Measurements from ENCODE around the gene ANXA2.

ANXA2 gene

DNA sequence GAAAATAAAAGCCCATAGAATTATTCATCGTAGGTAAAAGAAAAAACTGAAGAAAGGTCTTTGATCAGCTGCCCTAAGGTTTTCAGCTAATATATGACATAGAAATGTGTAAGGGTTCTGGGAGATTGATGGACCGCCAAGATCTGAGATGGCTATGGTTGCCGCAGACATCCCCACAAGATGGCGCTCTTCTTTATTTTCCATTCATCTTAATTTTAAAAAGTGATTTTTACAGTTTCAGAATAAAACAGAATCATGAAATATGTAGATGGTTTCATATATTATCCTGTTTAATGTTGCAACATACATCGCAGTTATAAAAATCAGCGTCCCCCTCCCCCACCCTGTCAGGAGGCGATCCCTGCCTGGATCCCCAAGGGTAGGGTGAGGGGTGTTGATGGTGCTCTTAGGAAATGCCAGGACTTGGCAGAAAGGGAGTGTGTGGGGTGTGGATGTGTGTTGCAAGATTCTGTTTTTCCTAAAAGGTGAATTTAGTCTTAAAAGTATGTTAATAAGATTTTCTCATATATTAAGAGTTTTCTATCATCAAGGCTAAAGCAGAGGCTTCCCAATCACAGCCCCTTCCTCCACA is 68.8 kb downstream of the ANXA2 start:
- DNase-seq (ENCODE audit: insufficient read length) (no peak), FAIRE-seq (no peak)
- no peak for TF ChIP-seq POLR2A (IDR thresholded peaks at IDR 0.05; ENCODE audit: low read depth, low read length)
- no peak for TF ChIP-seq POLR2AphosphoS5 (IDR thresholded peaks at IDR 0.05; ENCODE audit: low read depth, low read length)
- TF ChIP-seq TAF1 (IDR thresholded peaks at IDR 0.05; ENCODE audit: borderline replicate concordance, low read depth, low read length): no peak

DNA sequence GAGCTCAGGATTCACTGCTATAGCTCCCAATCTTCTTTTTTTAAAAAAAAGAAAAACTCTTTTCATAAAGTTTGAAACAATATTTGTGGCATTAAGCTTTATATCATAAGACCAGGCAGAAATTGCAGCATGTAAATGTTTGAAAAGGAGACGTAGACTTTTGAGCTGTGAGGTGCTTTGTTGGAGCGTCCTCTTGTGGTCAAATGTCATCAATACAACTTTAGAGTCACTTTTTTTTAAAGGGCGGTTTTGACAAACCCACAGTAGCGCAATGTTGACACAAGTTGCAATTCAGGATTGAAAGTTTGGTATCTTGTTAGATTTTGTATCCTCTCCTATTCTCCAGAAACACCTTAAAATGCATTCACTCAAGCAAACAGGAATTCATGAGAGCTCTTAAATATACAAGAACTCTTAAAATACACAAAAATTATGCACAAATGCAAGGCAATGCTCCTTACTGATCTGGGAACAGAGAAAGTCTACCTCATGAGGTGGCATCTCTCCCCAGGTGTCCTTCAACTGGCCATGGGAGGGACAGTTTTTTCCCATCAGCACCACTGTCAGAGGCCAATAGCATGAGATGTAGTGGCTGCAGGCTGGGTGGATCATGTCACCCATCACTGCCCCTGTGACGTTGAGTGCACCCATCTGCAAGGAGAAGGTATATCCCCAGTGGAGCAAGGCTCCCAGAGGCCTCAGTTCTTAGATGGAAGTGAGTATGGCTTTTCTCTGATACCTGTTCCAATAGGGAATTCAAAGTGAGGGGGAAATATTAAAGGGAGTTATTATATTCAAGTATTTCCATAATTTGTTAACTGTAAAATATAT is 70.7 kb downstream of the ANXA2 start:
- FAIRE-seq (peak; percentile 60), DNase-seq (ENCODE audit: insufficient read length) (no peak)
- no peak for TF ChIP-seq POLR2AphosphoS5 (IDR thresholded peaks at IDR 0.05; ENCODE audit: low read depth, low read length)
- TF ChIP-seq POLR2A (IDR thresholded peaks at IDR 0.05; ENCODE audit: low read depth, low read length): no peak
- TF ChIP-seq TAF1 (IDR thresholded peaks at IDR 0.05; ENCODE audit: borderline replicate concordance, low read depth, low read length): no peak

DNA sequence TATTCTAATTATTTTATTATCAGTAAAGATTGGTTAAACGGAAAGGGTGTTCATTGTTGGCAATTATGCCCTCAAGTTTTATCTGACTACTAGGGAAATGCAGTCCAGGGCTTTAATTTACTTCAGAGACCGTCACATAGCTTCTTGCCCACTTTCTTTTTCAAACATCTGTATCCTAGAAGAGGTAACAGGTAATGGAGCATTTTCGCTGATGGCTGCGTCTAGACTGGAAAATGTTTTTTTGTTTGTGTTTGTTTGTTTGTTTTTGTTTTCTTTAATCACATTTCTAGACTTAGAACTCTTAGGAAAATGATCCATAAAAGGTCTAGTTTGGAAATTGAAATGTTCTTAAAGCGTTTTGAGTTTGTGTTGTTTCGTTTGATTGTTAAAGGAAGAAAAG is 71.4 kb downstream of the ANXA2 start:
- no peak for DNase-seq (ENCODE audit: insufficient read length)
- no peak for FAIRE-seq
- TF ChIP-seq TAF1 (IDR thresholded peaks at IDR 0.05; ENCODE audit: borderline replicate concordance, low read depth, low read length) (no peak), POLR2AphosphoS5 (IDR thresholded peaks at IDR 0.05; ENCODE audit: low read depth, low read length) (no peak), POLR2A (IDR thresholded peaks at IDR 0.05; ENCODE audit: low read depth, low read length) (no peak)

DNA sequence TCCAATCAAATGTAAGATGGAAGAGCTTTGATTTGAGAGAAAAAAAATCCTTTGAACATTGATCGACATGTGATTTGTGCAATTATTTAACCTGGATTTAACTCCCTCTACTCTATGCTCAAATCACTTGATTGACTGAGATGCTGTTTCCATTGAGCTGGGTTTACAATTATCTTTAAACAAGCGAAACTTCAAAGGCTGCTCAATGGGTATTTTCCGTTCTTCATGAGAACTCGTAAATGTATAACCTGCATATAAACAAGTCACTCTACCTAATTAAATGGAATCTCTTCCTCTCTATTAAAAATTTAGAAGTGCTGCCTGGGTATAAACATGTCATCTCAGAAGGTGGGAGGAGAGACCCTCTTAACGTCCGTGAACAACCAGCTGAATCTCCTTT is 71.9 kb downstream of the ANXA2 start:
- TF ChIP-seq POLR2AphosphoS5 (IDR thresholded peaks at IDR 0.05; ENCODE audit: low read depth, low read length): no peak
- TF ChIP-seq TAF1 (IDR thresholded peaks at IDR 0.05; ENCODE audit: borderline replicate concordance, low read depth, low read length): no peak
- TF ChIP-seq POLR2A (IDR thresholded peaks at IDR 0.05; ENCODE audit: low read depth, low read length): no peak
- FAIRE-seq: no peak
- DNase-seq (ENCODE audit: insufficient read length): no peak

DNA sequence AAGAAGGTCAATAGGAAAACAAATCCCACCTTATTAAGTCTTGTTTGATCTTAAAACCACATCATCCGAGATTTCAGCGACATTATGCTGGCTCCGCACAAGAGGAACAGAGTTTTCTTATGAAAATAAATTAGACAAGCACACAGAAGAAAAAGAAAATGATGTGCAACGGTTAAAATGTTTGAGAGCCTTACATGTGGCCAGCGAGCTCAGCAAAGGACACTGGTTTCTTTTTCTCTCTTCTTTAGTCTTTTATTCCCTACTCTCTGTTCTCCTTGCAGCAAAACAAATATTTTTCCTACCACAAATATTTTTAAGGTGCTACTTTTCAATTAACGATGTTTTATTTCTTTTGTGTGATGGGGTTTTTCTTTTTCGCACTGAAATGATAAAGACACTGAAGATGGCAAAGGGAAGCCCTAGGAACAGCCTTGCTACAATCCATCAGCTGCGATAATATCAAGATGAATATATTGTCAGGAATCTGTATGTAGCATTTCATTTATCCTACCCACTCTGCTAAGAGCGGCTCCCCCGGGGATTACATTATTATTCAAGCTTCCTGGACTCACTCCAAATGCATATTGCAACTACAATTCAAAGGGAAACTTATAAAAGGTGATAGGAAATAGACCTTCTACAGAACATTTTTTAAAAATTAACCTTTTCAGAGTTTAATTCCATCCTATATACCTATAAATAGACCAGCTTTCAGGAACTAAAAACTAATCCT is 72.9 kb downstream of the ANXA2 start:
- TF ChIP-seq POLR2A (IDR thresholded peaks at IDR 0.05; ENCODE audit: low read depth, low read length) (no peak), POLR2AphosphoS5 (IDR thresholded peaks at IDR 0.05; ENCODE audit: low read depth, low read length) (no peak), TAF1 (IDR thresholded peaks at IDR 0.05; ENCODE audit: borderline replicate concordance, low read depth, low read length) (no peak)
- DNase-seq (ENCODE audit: insufficient read length) (no peak), FAIRE-seq (no peak)

GRCh38 chr15:60323322-60323721 is 74.5 kb downstream of the ANXA2 start:
- TF ChIP-seq TAF1 (IDR thresholded peaks at IDR 0.05; ENCODE audit: borderline replicate concordance, low read depth, low read length) (no peak), POLR2A (IDR thresholded peaks at IDR 0.05; ENCODE audit: low read depth, low read length) (no peak), POLR2AphosphoS5 (IDR thresholded peaks at IDR 0.05; ENCODE audit: low read depth, low read length) (no peak)
- FAIRE-seq (no peak), DNase-seq (ENCODE audit: insufficient read length) (no peak)

DNA sequence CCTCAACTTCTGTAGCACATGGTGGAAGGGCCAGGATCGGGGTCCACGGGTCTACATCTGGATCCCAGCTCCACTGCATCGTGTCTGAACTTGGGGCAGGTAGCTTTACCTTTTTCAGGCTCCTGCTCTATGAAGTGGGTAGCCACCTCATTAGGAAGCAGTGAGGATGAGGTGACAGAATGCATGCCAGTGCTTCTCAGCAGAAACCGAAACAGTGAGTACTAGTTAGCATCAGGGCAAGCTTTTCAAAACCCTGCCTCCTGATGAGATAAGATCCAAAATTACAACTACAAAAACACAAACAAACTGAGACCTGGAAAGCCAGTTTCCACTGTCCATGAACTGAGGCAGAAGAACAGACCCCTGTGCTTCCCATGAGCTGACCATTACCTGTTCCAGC is 77.4 kb downstream of the ANXA2 start:
- DNase-seq (ENCODE audit: insufficient read length): no peak
- no peak for FAIRE-seq
- no peak for TF ChIP-seq POLR2AphosphoS5 (IDR thresholded peaks at IDR 0.05; ENCODE audit: low read depth, low read length)
- TF ChIP-seq TAF1 (IDR thresholded peaks at IDR 0.05; ENCODE audit: borderline replicate concordance, low read depth, low read length): no peak

DNA sequence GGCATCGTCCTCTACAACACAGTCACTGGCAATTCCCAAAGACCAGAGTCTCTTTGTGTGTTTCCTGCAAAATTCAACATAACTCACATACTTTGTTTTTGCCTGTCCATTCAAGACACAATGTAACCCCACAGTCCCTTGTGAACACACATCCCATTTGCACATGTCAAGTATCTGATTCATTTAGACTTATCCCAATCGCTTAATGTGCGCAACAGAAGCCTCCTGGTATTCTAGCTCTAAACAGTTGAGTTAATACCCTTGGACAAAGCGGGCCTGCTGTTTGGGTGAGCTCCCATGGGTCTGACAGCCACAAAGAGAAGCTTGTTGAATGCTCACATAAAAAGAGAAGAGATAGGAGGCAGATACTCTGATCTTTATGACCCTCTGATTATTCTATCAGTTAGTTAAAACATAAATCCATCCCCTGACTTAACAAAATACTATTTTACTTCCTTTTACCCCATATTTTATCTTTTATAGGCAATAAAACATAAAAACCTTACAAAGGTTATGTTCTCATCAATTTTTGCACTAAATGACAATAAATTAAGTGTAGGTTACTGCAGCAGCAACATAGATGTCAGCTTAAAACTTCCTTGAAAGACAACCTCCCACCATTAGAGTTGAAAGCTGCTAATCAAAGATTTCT is 79.4 kb downstream of the ANXA2 start:
- TF ChIP-seq POLR2AphosphoS5 (IDR thresholded peaks at IDR 0.05; ENCODE audit: low read depth, low read length) (no peak), TAF1 (IDR thresholded peaks at IDR 0.05; ENCODE audit: borderline replicate concordance, low read depth, low read length) (no peak), POLR2A (IDR thresholded peaks at IDR 0.05; ENCODE audit: low read depth, low read length) (no peak)
- DNase-seq (ENCODE audit: insufficient read length): no peak
- no peak for FAIRE-seq

GRCh38 chr15:60316961-60317360 is 80.8 kb downstream of the ANXA2 start:
- FAIRE-seq (no peak), DNase-seq (ENCODE audit: insufficient read length) (no peak)
- no peak for TF ChIP-seq TAF1 (IDR thresholded peaks at IDR 0.05; ENCODE audit: borderline replicate concordance, low read depth, low read length)
- no peak for TF ChIP-seq POLR2A (IDR thresholded peaks at IDR 0.05; ENCODE audit: low read depth, low read length)
- no peak for TF ChIP-seq POLR2AphosphoS5 (IDR thresholded peaks at IDR 0.05; ENCODE audit: low read depth, low read length)

- TF ChIP-seq POLR2A (IDR thresholded peaks at IDR 0.05; ENCODE audit: low read depth, low read length): no peak
- no peak for TF ChIP-seq TAF1 (IDR thresholded peaks at IDR 0.05; ENCODE audit: borderline replicate concordance, low read depth, low read length)
- no peak for TF ChIP-seq POLR2AphosphoS5 (IDR thresholded peaks at IDR 0.05; ENCODE audit: low read depth, low read length)
- DNase-seq (ENCODE audit: insufficient read length) (no peak), FAIRE-seq (no peak)
These were observed 81.9 kb downstream of the ANXA2 start for GRCh38 chr15:60315878-60316277.

DNA sequence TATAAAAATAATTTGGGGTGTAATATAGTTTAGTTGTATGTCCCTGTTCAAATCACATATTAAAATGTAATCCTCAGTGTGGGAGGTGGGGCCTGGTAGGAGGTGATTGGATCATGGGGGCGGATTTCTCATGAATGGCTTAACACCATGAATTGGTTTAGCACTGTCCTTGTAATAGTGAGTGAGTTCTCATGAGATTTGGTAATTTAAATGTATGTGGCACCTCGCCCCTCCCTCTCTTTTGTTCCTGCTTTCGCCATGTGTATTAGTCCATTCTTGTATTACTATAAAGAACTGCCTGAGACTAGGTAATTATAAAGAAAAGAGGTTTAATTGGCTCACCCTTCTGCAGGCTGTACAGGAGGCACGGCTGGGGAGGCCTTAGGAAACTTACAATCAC is 83.9 kb downstream of the ANXA2 start:
- FAIRE-seq: no peak

More for the DNA sequence above, 83.9 kb downstream of the ANXA2 start:
- no peak for TF ChIP-seq TAF1 (IDR thresholded peaks at IDR 0.05; ENCODE audit: borderline replicate concordance, low read depth, low read length)
- no peak for TF ChIP-seq POLR2AphosphoS5 (IDR thresholded peaks at IDR 0.05; ENCODE audit: low read depth, low read length)
- TF ChIP-seq POLR2A (IDR thresholded peaks at IDR 0.05; ENCODE audit: low read depth, low read length): no peak
- no peak for DNase-seq (ENCODE audit: insufficient read length)

Data from GM12892 (cell line).